Heart left ventricle (tissue), 16 donors: ENCODE measurements around the gene CDK5. TPM values are rescaled to one million over a fixed set of nuclear protein-coding genes. Genes with fewer than 3 reads are reported as not detected.

ENCODE experiments used
- ATAC-seq, 4 donors: fragments of 200-7000 bp; cut with Tn5 transposase; one replicate each; pipeline ENCODE4 v1.9.1; 2020 to 2022; ENCODE audit warnings: moderate library complexity in 4 of 4, mild to moderate bottlenecking in 3 of 4, moderate number of reproducible peaks in 1 of 4
- DNase-seq, 5 donors: peaks; one replicate each; pipeline ENCODE4 v3.0.0-alpha.2; 2020
- H3K27ac ChIP-seq, 12 donors: fragments of 200-600 bp; sonication (generic) in 4 of 12; one replicate each; pipeline versions ENCODE4 v1.5.0 to v1.8.0; 2016 to 2022; ENCODE audit warnings: mild to moderate bottlenecking in 2 of 12
- H3K27me3 ChIP-seq, 9 donors: fragments of 200-600 bp; sonication (generic) in 2 of 9; one replicate each; pipeline versions ENCODE4 v1.5.1 to v1.8.0; 2016 to 2022; ENCODE audit warnings: mild to moderate bottlenecking in 3 of 9
- H3K36me3 ChIP-seq, 9 donors: fragments of 200-600 bp; sonication (generic) in 2 of 9; one replicate each; pipeline versions ENCODE4 v1.5.0 to v1.8.0; 2018 to 2022; ENCODE audit warnings: mild to moderate bottlenecking in 2 of 9
- H3K4me1 ChIP-seq, 12 donors: fragments of 200-600 bp; sonication (generic) in 4 of 12; one replicate each; pipeline versions ENCODE4 v1.5.0 to v1.8.0; 2016 to 2022; ENCODE audit warnings: mild to moderate bottlenecking in 3 of 12
- H3K4me3 ChIP-seq, 12 donors: fragments of 200-600 bp; sonication (generic) in 4 of 12; one replicate each; pipeline versions ENCODE4 v1.5.0 to v1.8.0; 2017 to 2022; ENCODE audit warnings: mild to moderate bottlenecking in 9 of 12, moderate library complexity in 4 of 12
- H3K9me3 ChIP-seq, 12 donors: fragments of 200-600 bp; sonication (generic) in 4 of 12; one replicate each; pipeline versions ENCODE4 v1.5.0 to v1.8.0; 2016 to 2022; ENCODE audit warnings: mild to moderate bottlenecking in 1 of 12
- POLR2A ChIP-seq, 2 donors: fragments of 450-650 bp; IDR thresholded peaks; one replicate each; pipeline ENCODE4 v1.6.1; 2017; ENCODE audit warnings: antibody characterized with exemption in 2 of 2, mild to moderate bottlenecking in 2 of 2, moderate library complexity in 2 of 2
- WGBS, 4 donors: extraction: QIAGEN DNeasy Blood & Tissue Kit in 2 of 4; methylation state at CpG; one replicate each; pipeline versions ENCODE4 v1.1.5 to v1.1.7; 2013 to 2018; 5-methylcytosine and 5-hydroxymethylcytosine counted together
- intact Hi-C, 10 donors: fragments of 100-400 bp; cut with DNase I; formaldehyde crosslinking; loops; one replicate each; pipeline versions ENCODE4 v1.11.1 to v1.14.2; 2022
- polyA plus RNA-seq, 2 donors: library from polyadenylated mRNA; stranded (reverse); fragments of 200-250 nt; gene quantifications; one replicate each; pipeline ENCODE4 v1.2.3, GENCODE V29; 2013
- total RNA-seq, 9 donors: library from RNA; depleted of rRNA in 2 of 9; stranded (reverse); fragments of >200 nt in 2 of 9; fragmentation: NEBNext Ultra II Directional in 3 of 9; extraction: Animal tissue kit (Norgen Biotek cat#: 25700) in 3 of 9; gene quantifications; one replicate each; pipeline versions ENCODE4 v1.1.0 to v1.2.4, GENCODE V29; 2016 to 2023
- TF ChIP-seq, protein P1 (sequence below), 12 donors: fragments of 200-600 bp; sonication (generic) in 4 of 12; IDR thresholded peaks; one replicate each; pipeline versions ENCODE4 v1.5.0 to v1.8.0; 2018 to 2022; ENCODE audit warnings: antibody characterized with exemption in 12 of 12, mild to moderate bottlenecking in 5 of 12
- donor health status: ischemic (EF 13 %, LVEDD 7.1; RV severe dilation, severe dysfunction).
- donor health status: healthy with polysubstance abuse.
- donor health status: DM: no; HTN: yes; CAD: no.
- donor health status: DM: no; HTN: no; CAD: no.
- donor health status: ischemic (EF 25% LVEDD 6.9; RV normal size, moderate dysfunction).
- donor health status: ischemic (EF 25% LVEDD 5.7; RV mildly dilated, moderate dysfunction).
- donor health status: healthy.
- donor health status: DM: yes; HTN: yes; CAD: no.
- donor health status: ischemic (EF 35%, LVEDD 5.7; RV mildly dilated, moderate dysfunction).
- donor health status: nonischemic (EF 11% LVEDD 7.7; RV severe dilation, severe dysfunction).
- donor health status: DM: yes; HTN: yes; CAD: no.
- donor health status: PGD.
- donor health status: ischemic (EF 29% LVEDD 5.4; RV normal size, mild dysfunction).
- donor health status: nonischemic (EF 23%, LVEDD 6.1; RV moderate dilation, normal function).

The CDK5 gene
- total and polyA plus RNA-seq, 11 donors = 5.6 to 13.7 (median 7.6) TPM

- H3K36me3 ChIP-seq = peaks cover 0 to 6% (median 0%) of the 10 kb centered on the region in 9 donors
- intact Hi-C loops = loop anchor here in 5 of 10 donors (1.0 to 10.0 kb wide), 9 partner anchors 23 to 1346 kb away; partner anchors contain the start of genes ABCB8 (in 3 of the 5), AGAP3 (in 2 of the 5), FASTK (in 2 of the 5) and ABCF2 (in 1 of the 5)
Measured at GRCh38 chr7:151057989-151058780, 488 bp upstream of the CDK5 start.

DNA sequence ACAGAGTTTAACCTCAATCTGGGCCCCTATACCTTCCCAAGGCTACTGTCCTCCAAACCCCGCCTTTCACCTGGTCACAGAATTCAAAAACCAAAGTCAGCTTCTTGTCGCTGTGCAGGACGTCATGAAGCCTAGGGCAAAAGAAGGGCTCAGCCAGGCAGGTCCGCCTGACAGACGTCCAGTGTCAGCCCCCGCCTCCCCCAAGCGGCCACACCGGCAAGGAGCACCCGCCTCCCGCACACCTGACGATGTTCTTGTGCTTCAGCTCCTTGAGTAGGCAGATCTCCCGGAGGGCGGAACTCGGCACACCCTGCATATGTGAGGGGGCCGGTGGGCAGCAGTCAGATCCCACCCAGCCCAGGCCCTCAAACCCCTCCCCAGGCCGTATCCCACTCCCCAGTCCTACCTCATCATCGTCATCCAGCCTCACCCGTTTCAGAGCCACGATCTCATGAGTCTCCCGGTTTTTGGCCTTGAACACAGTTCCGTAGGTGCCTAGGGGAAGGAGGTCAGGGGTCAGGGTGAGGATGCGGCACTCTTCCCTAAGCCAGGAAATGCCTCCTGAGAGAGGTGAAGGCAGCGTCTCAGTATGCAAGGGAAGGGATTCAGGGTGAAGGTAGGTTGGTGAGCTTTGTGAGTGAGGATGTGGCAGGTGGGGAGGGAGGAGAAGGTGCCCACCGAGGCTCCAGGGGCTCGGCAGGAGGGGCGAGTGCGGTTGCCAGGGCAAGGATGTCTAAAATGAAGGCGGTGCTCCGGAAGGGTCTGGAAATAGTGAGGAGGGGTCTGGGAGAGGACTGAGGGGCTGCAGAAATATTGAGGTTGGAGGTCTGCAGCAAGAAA, 811 bp downstream of the CDK5 start:
- H3K9me3 ChIP-seq = no peaks in the 10 kb centered on the region
- no peaks in the 10 kb centered on the region for H3K27me3 ChIP-seq
- intact Hi-C loops = loop anchor here in 1 of 10 donors (2.0 to 10.0 kb wide), 3 partner anchors 22 to 1345 kb away; partner anchors contain the start of gene ABCF2
- peak overlapping the region; percentile 43 to 100 (median 88) for H3K4me3 ChIP-seq
- no peak for ATAC-seq
- peaks cover 7 to 52% (median 36%) of the 10 kb centered on the region in 12 donors for H3K4me1 ChIP-seq
- peak overlapping the region in 6 of 12 donors; percentile 9 to 99 (median 98) for H3K27ac ChIP-seq
- TF ChIP-seq, protein P1, sequence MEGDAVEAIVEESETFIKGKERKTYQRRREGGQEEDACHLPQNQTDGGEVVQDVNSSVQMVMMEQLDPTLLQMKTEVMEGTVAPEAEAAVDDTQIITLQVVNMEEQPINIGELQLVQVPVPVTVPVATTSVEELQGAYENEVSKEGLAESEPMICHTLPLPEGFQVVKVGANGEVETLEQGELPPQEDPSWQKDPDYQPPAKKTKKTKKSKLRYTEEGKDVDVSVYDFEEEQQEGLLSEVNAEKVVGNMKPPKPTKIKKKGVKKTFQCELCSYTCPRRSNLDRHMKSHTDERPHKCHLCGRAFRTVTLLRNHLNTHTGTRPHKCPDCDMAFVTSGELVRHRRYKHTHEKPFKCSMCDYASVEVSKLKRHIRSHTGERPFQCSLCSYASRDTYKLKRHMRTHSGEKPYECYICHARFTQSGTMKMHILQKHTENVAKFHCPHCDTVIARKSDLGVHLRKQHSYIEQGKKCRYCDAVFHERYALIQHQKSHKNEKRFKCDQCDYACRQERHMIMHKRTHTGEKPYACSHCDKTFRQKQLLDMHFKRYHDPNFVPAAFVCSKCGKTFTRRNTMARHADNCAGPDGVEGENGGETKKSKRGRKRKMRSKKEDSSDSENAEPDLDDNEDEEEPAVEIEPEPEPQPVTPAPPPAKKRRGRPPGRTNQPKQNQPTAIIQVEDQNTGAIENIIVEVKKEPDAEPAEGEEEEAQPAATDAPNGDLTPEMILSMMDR (IDR thresholded peaks at IDR 0.05) = no peak
- TF ChIP-seq POLR2A (IDR thresholded peaks at IDR 0.05) = peak in 1 of 2 donors; percentile 13
- DNase-seq = no peak
- H3K36me3 ChIP-seq = peaks cover 0 to 3% (median 0%) of the 10 kb centered on the region in 9 donors
- 40 to 44% (median 40%) methylated on average over 24 to 29 of the region's 29 CpGs for WGBS, 4 donors

More at GRCh38 chr7:151057989-151058780, 488 bp upstream of the CDK5 start:
- ATAC-seq (peak; percentile 88 to 93 (median 91)), DNase-seq (peak; percentile 98 to 100 (median 99))
- no peaks in the 10 kb centered on the region for H3K27me3 ChIP-seq
- H3K4me1 ChIP-seq = peaks cover 9 to 53% (median 46%) of the 10 kb centered on the region in 12 donors
- peak overlapping the region in 11 of 12 donors; percentile 68 to 100 (median 92) for H3K4me3 ChIP-seq
- no peaks in the 10 kb centered on the region for H3K9me3 ChIP-seq
- H3K27ac ChIP-seq = peak overlapping the region; percentile 90 to 99 (median 98)
- WGBS, 4 donors = 1 to 5% (median 1%) methylated on average over 17 to 46 of the region's 46 CpGs
- TF ChIP-seq, protein P1 (IDR thresholded peaks at IDR 0.05) = peak in 1 of 12 donors; percentile 8
- peak; percentile 68 to 97 for TF ChIP-seq POLR2A (IDR thresholded peaks at IDR 0.05)

DNA sequence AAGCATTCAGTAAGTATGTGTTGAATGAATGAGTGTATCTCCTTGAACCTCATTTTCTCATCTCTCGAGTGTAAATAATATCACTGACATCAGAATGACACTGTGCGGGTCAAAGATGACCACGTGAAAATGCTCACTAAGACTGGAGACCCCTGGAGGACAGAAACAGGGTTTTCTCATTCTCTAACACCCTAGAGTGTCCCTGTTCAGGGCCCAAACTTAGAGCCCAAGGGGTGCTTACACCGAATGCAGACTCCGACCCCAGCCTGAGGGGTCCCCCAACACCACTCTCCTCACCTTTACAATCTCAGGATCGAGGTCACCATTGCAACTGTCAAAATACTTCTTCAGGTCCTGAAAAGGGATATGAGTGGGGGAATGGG, 1.4 kb downstream of the CDK5 start:
- Histone ChIP-seq H3K4me1 (peaks cover 4 to 49% (median 31%) of the 10 kb centered on the region in 12 donors), H3K27me3 (no peaks in the 10 kb centered on the region), H3K9me3 (no peaks in the 10 kb centered on the region), H3K36me3 (no peaks in the 10 kb centered on the region), H3K27ac (no peak overlapping the region), H3K4me3 (no peak overlapping the region)
- ATAC-seq (no peak), DNase-seq (no peak)
- WGBS, 4 donors = 90 to 94% (median 93%) methylated on average over 6 of the region's 6 CpGs
- no peak for TF ChIP-seq POLR2A (IDR thresholded peaks at IDR 0.05)
- TF ChIP-seq, protein P1 (IDR thresholded peaks at IDR 0.05) = no peak
- intact Hi-C loops = loop anchor here in 1 of 10 donors (2.0 to 10.0 kb wide), 3 partner anchors 21 to 1344 kb away; partner anchors contain the start of gene ABCF2
